ENCODE measurements around the gene HSPG2. TPM values are rescaled to one million over a fixed set of nuclear protein-coding genes. Genes with fewer than 3 reads are reported as not detected.

The HSPG2 gene
- not detected in 2 replicates for polyA plus RNA-seq

DNA sequence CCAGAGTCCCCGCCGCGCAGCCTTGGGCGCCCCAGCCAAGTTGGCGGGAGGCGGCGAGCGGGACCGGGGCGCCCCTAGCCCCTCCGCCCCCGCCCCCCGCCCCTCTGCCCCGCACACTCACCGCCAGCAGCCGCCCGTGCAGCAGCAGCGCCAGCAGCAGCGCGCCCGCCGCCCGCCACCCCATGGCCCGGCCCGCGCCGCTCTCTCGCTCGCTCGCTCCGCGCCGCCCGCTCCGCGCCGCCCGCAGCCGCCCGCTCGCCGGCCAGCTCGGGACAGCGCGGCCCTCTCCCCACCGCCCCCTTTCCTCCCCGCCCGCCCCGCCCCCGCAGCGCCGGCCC is at the start of gene HSPG2:
Gene HSPG2 (minus strand): TSS at position 277 of the 338 bp plus-strand sequence. CDS start 93 bp downstream, at position 184.

DNA sequence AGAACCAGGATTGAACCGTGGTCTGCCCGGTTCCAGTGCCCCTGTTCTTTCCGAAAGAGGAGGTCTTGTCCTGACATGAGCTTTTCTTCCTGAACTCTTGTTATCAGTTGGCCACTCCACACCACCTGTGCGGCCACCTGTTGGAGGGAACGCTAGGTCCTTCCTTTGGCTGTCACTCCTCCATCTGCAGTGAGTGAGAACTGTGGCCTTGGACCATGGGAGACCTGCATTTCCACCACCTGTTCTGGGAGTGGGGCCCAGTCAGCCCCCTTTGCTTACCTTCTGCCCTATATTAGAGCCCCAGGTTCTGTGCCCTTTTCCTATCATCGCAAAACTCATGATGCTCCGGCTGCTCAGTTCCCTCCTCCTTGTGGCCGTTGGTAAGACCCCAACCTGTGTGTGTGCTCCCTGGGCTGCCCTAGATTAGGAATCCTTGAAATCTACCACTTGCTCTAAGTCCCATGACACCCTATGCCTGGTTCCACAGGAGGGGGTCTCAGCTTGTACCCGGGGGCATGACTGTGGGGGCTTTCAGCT is 39.7 kb upstream of the HSPG2 start, which contains the start of gene CELA3B:
Gene CELA3B (plus strand): TSS at position 320 of the 537 bp plus-strand sequence. CDS start 18 bp downstream, at position 338.

DNA sequence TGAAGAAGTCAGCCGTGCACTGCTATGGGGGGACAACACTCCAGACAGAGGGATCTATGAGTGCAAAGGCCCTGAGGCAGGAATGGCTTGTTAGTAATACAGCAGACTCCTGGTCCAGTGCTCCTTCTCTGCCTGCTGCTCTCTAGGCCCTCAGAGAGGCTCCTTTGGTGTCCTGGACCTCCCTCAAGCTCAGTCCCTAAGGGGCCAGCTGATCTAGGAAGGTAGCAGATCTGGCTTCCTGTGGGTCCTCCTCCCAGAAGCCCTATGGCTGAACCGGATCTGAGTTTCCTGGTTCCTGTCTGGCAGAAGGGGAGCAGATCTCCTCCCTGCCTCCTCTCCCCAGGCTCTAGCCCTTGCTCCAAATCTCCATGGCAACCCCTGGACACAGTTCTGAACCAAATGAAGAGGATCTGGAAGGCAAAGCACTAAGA is 125.2 kb downstream of the HSPG2 start, which contains the start of gene LDLRAD2:
Gene LDLRAD2 (plus strand): TSS at position 391 of the 431 bp plus-strand sequence. CDS start 187 bp downstream, outside the sequence.

DNA sequence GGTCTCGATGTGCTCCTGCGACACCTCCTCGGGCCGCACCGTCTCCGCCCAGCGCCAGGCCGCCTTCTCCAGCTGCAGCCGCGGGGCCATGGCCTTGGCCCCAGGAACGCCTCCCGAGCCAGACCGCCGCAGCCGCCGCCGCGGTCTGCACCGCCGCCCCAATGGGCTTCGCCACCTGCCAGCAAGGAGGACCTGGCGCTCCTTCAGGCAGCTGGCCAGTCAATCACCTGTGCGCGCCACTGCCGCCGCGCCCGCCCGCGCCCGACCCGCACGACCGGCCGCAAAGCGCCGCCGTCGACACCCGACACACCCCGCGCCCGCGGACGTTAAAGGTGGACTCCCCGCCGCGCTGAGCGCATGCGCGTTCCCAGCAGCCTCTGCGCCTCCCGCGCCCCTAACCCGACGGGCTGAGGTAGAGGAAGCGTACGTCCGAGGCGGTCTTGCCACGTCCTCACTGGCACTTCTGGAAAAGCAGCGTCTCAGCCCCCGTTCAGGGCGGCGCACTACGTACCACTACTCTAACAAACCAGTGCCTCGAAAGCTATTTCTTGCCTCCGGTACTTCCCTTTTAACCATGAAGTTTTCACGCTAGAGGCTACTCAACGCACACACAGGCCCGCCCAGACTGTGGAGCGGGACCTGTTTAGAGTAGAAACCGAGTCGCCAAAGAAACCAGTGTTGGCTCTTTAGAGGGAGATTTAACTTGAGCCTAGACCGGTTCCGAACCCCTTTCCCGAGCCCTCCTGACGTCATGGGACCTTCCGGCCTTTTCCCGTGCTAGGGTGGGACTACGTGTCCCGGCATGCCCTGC is 154.0 kb downstream of the HSPG2 start, which contains the start of gene USP48:
Gene USP48 (minus strand): TSS at position 282 of the 811 bp plus-strand sequence. CDS start 192 bp downstream, at position 90.

Other genes starting within 250 kb of the HSPG2 start
- 21.5 and 37.5 TPM in 2 replicates for gene USP48, start 154.2 kb downstream of the HSPG2 start, polyA plus RNA-seq
- gene LDLRAD2, start 125.0 kb downstream of the HSPG2 start, polyA plus RNA-seq, result 0.27 TPM in 1 of 2 replicates, not detected in the other
- gene CELA3B, start 39.7 kb upstream of the HSPG2 start, polyA plus RNA-seq, result not detected in 2 replicates
- gene CELA3A, start 64.3 kb upstream of the HSPG2 start, polyA plus RNA-seq, result not detected in 2 replicates
- gene CDC42, start 115.4 kb upstream of the HSPG2 start, polyA plus RNA-seq, result 300 and 412 TPM in 2 replicates
- not detected in 2 replicates for gene WNT4, start 205.8 kb upstream of the HSPG2 start, polyA plus RNA-seq

Data from Purkinje cell (primary cell).